ENCODE results near the gene SLC25A21.

Gene SLC25A21

DNA sequence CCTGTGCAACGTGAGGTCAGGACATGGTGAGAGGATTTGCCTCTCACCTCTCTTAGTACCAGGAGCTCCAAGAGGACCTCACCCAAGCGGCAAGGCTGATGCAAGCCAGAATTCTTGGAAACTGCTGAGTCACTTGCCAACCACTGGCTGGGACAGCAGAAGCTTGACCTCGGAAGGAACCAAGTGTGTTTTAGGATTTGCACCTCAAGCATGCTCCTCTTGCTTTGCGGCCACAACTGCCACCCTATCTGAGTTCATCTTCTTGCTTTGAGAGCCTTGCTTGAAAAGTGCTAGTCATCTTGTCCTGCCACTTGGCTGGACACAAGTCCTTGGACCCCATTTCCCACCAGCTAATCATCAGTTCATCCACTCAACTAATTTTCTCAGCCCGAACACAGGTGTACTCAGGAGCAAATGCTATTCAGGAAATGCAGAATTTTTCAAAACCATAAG, 195.8 kb downstream of the SLC25A21 start:
- DNase-seq, result no peak

GRCh38 chr14:36975834-36976233, 196.6 kb downstream of the SLC25A21 start:
- DNase-seq, result no peak

- DNase-seq, result no peak
Observed at GRCh38 chr14:36974985-36975384, 197.4 kb downstream of the SLC25A21 start.

DNA sequence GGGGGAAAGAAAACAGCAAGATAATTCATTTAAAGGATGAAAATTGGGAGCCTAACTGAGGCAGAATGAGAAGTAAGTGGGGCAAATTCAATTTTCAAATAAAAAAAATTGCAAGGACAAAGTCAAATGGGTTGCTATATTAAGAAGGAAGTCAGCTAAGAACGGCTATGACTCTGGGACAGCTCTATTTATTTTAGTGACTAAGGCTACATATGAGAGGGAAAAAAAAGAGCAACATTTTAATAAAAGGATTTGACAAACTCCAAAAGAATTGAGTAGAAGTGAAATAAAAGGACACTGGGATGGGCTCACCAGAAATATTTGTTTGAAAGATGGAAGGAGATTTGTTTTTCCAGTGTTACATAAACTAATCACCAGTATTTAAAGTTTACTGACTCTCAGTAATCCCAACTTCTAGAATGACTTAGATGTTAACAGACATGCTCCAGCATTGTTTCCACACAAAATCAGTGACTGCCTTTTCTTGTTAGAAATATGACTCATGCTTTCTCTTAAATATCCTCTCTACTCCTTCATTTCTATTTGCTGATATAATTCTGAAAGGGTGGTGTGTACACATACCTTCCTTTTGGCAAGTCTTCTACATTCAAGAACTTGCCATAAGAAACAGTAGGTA, 198.5 kb downstream of the SLC25A21 start:
- DNase-seq, result no peak

- no peak for DNase-seq
Observed at GRCh38 chr14:36971263-36971855, 201.0 kb downstream of the SLC25A21 start.

- no peak for DNase-seq
Observed at GRCh38 chr14:36967892-36968555, 204.4 kb downstream of the SLC25A21 start.

- DNase-seq, result no peak
Observed at GRCh38 chr14:36955967-36956366, 216.4 kb downstream of the SLC25A21 start.

DNA sequence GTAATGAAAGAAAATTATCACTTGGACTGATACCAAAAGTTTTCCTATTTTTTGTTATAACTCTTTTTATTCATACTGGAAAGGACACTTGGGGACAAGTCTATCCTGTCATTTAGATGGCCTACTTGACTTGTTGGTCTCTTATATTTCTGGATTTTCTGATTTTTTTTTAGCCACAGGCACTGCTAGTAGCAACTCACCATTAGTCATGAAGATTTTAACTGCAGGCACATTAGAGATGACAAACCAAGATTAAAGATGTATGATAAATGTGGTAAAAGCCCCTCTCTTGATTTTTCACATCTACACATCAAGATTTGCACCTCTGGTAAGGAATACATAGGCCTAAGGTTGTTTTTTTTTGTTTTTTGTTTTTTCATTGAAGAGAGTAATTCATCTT, 217.0 kb downstream of the SLC25A21 start:
- DNase-seq, result no peak

DNA sequence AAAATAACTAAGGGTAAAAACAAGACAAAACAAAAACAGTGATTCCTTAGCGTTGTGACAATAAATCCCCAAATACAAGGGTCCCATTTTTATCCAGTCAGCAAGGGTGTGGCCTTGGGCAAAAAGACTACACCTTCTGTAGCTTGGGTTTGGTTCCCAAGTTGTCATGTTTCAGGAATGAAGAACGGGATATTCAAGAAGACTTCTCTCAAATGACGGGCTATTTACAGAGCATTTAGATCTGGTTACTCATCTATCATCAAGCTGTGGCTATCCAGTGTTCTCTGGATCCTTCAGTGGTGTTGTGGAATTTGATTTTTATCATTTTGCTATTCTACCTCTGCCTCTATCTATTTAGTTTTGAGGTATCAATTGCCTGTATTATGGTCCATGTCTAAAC, 219.7 kb downstream of the SLC25A21 start:
- no peak for DNase-seq

DNA sequence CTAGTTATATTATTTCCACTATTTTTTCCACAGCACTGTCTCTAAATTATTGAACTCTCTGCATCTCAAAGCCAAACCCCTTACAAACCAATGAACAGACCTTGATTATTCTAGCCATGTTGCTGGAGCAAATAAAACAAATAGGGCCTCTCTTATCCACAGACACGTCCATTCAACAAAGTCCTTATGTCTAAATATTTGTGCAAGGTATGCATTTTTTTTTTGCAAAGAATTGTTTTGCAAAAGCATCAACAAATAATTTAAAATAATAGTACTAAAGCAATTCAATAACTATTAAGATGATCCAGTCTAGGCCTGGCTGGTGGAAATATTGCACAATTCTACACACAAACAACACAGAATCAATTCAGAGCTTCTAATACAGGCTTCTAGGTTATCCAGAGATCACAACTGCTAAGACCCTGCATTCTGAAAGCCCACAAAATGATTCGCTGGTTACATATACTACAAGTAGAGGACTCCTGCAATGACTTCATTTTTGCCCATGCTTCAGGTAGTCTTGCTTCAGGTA, 221.0 kb downstream of the SLC25A21 start:
- DNase-seq, result no peak

- no peak for DNase-seq
Observed at GRCh38 chr14:36950812-36951211, 221.6 kb downstream of the SLC25A21 start.

GRCh38 chr14:36949371-36949770, 223.0 kb downstream of the SLC25A21 start:
- no peak for DNase-seq

GRCh38 chr14:36948157-36948859, 224.1 kb downstream of the SLC25A21 start:
- DNase-seq, result no peak

DNA sequence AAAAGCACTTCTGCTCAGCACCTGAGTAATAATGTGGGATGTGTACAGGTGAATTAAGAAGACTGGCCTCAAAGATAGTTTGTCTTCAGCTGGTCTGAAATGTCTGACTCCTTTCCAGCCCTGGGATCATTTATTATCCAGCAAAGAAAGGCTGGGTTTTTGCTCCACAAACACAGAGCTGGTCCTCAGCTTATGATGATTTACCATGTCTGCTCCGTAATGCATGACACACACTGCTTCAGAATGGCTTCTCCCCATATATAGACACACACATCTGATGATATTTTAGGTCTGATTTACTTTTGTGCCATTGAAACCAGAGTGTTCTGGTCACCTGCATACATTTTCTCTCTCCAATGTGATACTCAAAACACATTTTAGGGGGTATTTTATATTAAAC, 225.0 kb downstream of the SLC25A21 start:
- DNase-seq, result no peak

DNA sequence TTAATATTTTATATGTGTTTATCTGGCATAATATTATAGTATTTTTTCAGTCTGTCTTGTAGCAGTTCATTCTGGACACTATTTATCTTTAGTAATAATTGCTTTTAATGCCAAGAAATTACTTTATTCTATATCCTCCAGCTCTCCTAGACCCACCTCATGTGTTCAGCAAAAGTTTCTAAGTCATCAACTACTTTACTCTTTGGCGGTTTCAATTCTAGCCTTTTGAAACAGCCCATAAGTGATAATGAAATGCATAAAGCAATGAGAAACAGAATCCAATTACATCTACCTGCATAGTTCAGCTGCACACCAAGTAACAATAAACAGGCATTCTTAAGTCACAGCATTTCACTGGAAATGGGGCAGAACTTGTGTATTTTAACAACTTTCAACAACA, 225.5 kb downstream of the SLC25A21 start:
- no peak for DNase-seq

GRCh38 chr14:36944307-36945010, 227.9 kb downstream of the SLC25A21 start:
- no peak for DNase-seq

DNA sequence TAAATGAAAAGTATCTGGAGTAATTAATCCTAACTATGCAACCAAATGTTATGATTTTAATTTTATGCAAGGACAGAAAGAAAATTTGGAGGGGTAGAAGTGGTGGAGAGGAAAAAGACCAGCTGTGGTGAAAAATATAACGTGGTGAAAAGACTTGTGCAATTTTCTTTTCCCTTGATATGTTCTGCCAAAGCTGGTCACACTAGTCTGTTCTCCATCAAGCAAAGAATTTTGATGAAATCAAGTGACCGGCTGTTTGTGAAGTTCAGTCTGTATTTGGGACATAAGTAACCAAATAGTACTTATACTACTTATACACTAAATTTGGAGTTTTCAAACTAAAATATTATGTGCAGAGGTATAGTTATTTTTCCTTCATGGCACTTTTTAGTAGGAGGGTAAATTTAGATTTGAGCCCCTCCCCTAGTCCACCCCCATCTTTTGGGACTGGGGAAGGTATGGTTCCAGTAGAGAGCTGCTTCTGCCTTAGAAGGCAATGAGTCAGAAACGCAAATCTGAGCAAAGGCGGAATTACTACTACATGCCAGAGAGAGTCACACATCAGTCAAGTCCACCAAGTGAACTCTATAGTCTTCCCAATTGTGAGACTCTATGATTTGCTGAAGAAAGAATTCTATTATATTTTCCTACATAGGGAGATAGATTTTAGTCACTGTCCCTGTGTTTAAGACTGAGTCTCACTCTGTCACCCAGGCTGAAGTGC, 229.7 kb downstream of the SLC25A21 start:
- DNase-seq, result no peak

DNA sequence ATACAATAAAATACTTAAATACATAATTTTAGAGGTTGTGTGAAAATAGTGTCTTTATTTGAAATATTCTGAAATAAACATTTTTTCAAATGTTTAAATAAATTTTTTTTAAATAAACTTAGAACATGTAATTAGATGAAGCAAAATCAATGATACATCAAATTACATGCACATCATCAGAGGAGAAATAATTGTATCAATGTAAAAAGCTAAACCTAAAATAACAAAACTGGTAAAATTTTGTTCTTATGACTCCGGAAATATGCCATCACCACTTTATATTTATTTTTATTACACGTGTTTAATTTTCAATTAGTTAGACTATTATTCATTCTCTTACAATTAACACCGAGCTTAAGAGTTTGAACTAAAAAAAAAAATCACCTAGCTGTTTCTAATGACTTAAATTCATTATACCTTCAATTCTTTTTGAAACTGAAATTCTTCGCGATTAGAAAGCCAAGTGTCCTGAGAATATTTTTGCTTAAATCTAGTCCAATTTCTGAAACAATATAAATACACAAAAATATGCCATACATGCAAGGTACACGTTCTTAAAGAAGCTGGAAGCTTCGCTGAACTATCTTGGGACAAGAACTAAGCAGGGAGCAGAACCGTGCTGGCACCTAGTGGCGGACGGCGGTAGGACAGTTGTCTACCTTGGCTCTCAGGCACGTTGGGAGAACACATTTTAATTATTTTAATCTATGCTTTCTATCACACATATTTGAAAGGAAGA, 230.5 kb downstream of the SLC25A21 start:
- peak; percentile 42 for DNase-seq

DNA sequence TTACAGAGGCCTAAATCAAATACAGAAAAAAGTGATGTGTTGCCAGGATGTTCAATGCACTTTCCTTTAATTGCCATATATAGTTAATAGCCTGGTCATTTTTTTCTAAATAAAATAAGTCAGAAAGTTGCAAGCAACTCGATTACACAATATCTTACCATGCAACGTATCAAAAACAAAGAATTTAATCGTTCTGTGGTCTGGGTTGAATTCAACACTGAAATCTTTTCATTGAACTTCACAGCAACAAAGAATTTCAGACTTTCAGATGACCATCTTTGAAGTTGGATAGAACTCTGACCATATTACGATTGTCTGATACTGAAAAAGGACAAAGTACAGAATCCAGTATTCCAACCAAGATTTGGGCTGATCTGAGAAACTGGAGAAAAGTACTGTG, 231.9 kb downstream of the SLC25A21 start:
- DNase-seq, result no peak

DNA sequence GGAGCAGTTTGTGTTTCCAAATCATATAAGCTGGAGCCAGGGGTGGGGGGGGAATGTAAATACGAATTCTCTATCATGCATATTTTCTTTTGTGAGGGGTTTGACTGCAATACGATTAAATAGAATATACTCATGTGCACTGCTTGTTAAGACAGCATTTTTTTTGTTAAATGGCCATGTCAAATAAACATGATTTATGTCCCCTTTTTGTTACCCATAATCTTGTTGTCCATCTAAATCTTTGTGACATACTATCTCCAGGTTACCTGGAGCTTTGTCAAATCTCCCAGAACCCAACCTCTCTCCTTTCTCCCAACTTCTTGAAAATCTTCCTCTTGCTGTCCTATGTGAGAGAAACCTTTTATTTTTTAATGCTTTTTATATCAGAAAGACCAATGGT, 233.1 kb downstream of the SLC25A21 start:
- DNase-seq, result no peak

DNA sequence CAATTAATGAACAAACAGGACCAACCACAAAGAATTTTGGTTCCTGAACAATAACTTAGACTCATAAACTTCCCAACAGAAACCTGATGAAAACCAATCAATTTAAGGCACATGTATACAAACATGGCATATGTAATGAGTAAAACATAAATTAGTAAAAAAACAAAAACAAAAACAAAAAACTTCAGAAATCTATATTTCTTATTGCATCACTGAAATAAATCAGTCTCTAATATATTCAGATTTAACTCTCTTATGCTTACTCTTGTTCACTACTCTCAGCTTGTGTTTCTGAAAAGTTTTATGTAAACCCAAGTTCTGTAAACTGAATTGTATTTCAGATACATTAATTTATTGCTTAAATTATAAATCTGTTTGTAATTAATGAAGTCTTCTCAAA, 233.7 kb downstream of the SLC25A21 start:
- DNase-seq, result no peak
